GM18909 (cell line): ENCODE measurements around the gene GNAZ.

Experiments used
- ATAC-seq: cut with Tn5 transposase; IDR thresholded peaks from one replicate; pipeline ENCODE4 v1.9.1; 2021; ENCODE audit warnings: mild to moderate bottlenecking; ENCODE audit not compliant: unreplicated experiment, poor library complexity

GNAZ gene

DNA sequence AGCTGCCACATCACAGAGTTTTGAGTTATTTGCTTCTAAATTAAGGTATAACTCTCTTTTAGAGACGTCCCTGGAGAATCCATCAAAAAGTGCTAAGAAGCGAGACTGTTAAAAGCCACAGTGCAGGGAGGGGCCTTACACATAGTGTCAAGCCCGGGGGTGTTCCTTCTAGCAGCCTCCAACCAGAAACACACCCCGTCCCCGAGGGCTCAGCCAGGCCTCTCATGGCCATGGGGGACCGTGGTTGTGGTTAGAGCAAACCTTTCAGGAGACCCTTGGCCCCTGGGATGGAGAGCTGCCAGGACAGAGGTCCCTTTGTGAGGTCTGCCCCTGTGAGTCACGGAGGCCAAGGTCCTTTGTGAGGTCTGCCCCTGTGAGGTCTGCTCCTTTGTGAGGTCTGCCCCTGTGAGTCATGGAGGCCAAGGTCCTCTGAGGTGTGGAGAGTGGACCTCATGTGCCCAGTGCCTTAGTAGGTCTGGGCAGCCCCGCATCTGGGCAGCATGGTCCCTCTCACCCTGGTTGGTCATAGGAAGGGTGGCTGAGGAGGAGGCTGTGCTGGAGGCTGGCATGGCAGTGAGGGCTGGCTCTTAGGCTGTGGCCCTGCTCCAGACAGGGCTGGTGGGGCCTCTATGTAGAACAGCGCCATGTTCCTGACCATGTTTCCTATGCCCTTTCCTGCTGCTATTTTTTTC is 5.4 kb downstream of the GNAZ start:
- no peak for ATAC-seq

DNA sequence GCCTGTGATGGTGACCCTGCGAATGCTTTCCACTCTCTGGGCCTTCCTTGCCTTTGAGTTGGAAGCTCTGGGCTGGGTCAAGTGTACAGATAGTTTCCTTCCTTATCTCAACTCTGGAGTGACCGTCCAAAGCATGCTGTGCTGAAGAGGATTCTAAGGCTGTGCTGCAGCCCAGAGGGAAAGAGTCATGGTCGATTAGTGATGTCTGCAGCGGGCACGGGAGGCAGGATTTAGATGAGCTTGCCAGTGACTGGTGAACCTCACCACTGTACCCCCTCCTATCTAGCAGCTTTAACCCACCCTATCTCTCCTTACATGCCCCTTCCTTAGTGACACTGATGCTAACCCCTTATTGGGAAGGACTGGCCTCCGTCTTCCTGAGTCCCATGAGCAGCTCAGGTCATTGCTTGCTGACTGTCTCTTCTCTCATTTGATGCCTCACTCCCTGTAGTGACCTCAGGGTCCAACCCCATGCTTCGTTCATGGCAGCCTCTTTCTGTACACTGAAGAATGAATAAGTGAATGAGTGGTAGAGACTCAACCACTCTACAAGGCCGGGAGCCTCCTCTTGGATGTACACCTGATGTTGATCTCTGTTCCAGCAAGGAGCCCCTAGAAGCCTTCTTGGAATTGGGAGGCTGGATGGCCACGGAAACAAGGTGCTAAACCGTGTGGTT is 6.7 kb downstream of the GNAZ start:
- no peak for ATAC-seq

DNA sequence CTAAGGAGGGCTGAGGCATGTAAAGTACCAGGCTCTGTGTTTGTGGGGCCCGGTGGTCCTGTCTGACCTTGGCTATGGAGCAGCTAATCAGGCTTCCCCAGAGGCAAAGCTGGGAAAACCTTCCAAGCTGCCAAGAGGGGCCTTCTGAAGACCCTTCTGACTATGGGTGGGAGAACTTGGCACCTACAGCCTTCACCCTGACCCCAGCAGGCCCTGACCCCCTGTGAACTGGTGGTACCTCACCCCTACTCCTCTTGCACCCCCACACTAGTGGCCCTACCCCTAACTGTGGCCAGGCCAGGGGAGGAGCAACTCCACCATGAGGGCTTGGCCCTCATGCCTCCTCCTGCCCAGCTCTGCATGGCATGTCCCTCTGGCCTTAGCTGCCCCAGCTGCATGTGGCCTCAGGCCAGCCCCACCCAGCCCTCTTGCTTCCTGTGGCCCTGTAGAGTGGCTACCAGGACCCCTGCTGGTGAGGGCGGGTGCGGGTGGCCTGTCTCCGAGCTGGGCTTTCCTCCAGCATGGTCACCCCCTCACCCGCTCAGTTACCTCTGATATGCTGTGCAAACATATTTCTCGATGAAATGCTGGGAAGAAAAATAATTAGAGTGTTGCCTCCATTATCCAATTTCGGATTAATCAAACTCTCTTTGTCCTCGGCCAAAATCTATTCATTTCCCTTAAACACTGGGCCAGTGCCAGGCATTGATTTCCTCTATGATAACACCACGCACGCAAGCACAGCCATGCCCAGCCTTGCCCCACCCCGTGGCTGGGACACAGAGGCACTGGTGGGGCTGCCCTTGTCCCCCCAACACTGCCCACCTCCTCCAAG is 7.5 kb downstream of the GNAZ start:
- no peak for ATAC-seq

DNA sequence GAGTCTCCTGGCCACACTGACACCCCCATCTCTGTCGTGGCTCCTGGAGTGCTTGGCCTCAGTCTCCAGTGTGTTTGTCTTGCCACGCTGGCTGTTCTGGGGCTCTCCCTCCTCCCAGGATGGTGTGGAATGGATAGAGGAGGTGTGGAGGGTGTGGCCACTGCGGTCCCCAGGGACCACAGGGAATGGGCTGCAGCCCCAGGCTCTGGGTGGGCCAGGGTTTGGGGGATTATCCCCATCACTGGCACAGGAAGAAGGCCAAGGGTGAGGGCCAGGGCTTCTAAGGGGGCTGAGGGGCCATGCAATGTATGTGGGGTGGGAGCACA is 8.1 kb downstream of the GNAZ start:
- ATAC-seq: no peak

DNA sequence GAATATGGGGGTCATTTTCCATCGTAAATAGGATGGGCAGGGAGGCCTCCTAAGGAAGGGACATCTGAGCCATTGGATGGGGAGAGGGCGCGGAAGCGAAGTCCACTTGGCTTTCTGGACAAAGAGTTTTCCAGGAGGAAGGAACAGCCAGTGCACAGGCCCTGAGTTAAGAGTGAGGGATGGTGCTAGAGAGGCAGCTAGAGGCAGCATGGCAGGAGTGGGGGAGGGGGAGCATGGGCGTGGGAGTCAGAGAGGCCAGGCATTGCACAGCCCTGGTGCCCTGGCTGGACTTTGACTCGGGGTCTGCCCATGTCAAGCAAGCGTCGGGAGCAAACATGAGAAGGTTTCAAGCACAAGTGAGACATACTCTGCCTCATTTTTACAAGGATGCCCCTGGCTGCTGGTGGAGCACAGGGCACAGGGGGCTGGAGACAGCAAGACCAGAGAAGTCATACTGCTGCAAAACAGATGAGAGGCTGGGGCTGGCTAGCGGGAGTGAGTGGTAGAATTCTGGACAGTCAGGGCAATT is 9.0 kb downstream of the GNAZ start:
- ATAC-seq: no peak

DNA sequence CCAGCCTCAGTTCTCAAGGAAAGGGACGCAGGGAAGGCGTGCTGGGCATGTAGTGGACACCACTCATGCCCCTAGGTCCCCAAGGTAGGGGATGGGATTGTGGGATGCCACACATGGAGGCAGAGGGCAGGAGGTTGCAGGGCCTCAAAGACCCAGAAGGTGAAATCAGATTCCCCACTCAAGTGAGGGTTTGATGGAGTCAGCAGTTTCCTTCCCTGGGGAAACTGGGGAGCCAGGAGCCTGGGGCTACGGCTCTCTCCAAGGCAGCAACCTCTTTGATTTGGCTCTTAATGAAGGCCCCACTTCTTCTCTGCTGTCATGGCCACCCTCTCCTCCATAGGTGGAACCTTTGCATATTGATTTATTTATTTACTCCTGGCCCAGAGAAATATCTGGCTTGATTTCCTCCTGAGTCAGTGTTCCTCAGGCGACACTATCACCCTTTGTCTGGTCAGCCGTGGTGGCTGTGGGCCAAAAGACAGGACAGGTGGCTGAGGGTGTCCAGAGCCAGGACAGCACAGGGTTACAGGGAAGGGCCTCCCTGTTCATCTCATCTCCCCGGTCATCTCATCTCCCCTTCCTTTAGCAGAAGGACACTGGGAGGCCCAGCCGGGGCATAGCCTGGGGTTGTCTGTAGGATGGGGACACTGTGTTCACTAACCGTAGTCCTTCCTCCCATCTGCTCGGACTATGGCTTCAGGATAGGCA is 9.6 kb downstream of the GNAZ start:
- no peak for ATAC-seq

DNA sequence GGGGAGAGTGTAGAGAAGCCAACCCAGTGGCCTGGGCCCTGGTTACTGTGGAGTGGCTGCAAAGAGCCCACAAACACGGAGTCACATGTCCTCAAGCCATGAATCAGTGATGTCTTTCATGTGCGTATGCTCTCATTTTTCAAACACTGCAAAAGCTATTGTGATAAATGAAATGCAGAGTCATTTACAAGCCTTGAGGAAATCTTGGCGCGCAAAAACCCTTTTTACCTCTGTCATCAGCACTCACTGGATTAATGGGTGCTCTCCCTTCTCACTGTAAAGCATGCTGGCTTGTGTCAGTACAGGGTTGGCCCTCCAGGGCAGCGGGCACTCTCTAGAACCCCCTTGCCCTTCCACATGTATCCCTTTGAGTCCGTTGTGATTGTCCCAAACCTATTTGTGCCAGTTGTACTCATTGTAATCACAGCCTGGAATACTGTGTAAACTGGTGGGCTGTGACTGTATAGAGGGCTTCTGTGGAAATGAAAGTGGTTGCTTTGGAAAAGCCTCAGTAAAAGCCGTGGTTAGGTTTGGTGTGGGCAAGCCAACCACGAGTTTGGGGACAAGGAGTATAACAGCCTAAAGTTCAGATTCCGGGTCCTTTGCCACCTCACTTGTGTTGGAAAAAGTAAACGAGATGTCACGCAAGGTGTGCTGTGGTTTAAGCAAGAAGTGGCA is 10.4 kb downstream of the GNAZ start:
- ATAC-seq: no peak

DNA sequence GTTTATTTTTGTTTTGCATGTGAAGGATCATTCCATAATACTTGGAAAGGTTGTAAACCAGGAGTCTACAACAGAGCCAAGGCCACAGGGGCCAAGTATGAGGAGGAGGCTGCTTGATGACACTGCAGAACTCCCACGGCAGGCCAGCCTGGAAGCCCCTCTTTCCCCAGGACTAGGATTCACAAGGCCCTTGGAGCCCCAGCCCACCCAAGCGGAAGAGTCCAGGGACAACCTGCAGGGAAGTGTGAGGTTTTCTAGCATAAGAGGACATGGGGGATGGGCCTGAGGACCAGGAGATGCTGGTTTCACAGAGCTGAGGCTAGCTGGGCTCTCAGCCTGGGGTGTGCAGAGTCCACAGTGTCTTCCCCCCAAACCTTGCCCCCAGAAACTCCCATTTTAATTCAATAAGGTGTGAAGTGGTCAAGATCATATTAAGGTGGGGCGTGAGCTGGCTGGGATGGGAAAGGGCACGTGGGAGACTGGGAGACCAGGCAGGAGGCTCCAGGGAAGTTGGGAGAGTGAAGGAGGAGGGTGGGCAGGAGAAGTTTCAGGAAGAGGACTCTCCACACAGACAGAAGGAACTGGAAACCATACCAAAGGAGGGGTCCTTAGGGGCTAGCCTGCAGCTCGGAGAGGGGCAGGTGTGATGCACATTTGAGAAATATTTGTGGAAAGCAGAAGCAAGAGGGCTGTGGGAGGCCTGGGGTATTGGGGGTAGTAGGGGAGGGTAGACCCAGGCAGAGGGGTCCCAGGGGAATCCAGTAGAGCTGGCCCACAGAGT is 12.4 kb downstream of the GNAZ start:
- no peak for ATAC-seq

DNA sequence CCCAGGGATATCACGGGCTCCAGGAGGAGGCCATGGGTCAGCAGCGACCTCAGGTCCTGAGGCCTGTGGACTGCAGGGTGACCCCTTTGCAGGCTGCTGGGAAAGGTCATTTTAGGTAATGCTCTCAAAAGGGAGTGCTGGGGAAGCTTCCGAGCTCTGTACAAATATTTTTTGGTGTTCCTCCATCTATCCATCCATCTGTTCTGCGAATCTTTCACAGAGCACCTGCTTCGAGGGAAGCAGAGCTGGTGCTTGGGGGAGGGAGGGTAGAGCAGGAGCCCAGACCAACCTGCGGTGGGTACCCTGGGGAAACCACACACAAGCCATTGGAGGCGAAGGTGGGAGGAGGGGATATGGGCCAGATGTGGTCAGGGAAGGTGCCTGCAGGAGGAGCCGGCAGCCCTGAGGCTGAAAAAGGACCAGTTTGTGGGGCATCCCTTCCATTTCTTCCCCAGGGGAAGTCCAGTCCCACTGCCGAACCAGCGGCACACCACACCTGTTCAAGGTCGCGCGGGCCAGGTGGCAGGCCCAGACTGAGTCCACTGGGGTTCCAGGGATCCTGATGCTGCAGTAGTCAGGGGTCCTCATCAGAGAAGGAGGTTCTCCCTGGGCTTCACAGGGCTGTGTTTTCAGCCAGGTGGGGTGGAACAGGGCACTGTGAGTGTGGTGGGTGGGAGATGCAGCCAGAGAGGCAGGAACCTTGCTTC is 13.1 kb downstream of the GNAZ start:
- ATAC-seq: no peak

DNA sequence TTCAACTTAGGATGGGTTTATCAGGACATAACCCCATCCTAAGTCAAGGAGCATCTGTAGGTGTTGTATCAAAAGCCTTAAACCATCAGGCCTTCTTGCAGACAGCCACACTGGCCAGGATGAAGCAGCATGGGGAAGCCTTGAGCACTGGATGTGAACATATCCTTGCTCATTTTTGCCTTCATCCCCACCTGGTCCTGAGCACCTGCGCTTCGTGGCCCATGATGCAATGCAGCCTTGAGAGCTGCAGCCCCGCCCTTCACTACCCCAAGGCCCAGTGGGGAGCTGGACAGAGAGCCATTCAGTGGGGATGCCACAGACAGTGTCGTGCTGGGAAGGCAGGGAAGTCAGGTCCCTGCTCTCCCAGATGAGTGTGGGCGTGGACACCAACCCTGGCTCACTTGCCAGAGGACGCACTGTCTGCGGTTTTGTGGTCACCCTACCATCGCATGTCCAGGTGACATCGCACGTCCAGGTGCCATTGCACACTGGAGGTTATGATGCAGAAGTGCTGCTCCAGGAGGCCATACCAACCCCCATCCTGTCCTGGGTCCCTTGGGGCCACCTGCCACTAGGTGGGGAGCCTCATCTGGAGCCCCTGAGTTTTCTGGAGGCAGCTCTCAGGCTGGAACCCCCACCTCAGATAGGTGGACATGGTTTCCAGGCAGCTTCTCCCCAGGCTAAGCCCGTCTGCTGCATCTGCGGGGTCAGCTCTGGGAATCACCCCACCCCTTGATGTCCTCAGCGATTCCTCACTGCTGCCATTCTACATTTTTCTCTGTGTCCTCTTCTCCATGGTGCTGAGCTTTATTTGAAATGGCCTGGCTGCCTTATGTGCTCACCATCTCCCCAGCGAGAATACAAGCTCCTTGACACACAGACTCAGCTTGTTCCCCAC is 14.4 kb downstream of the GNAZ start:
- ATAC-seq: no peak

DNA sequence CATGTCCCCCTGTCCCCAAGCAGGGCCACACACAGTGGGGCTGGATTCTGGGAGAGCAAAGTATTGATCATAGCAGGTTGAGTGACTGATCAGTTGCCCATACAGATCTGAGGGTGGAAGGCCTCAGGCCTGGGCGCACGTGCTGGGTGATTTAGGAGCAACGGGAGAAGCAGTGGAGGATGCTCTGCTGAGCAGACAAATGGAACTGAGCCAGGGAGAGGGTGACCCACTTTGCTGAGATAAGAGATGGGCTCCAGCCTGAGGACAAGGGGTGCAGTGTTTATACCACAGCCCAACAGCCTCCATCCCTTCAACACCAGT is 15.0 kb downstream of the GNAZ start:
- no peak for ATAC-seq

DNA sequence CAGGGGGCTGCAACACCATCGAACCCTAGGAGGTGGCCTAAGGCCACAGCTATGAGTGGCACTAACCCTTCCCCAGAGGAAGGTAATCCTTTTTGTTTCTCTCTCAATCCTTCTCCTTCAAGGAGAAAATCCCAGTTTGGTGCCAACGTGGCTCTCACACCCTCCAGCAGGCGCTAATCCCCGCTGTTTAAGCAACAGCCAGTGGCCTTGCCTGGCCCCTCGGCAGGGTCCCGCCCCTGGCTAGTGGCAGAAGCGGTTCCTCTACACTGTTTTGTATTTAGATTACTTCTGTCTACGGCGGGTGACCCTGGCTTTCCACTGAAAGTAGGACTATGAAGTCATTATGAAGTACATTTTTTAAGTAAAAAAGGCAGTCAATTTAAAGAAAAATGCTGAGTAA is 15.5 kb downstream of the GNAZ start:
- ATAC-seq: no peak

DNA sequence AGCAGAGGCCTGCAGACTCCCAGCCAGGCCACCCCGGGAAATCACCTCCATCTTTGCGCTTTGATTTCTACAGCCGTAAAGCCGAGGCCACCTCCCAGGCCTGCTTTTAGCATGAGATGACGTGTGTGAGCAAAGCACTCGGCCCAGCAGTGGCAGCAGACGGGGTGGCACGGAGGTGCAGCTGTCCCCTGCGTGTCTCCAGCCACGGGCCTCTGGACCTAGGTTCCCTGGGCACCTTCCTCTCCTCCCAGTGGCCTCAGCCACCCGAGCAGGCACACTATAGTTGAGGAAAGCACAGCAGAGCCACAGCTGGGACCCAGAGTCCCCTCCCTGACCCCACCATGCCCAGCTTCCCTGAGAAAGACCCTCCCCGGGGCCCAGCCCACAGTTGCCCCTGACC is 15.9 kb downstream of the GNAZ start:
- ATAC-seq: no peak

DNA sequence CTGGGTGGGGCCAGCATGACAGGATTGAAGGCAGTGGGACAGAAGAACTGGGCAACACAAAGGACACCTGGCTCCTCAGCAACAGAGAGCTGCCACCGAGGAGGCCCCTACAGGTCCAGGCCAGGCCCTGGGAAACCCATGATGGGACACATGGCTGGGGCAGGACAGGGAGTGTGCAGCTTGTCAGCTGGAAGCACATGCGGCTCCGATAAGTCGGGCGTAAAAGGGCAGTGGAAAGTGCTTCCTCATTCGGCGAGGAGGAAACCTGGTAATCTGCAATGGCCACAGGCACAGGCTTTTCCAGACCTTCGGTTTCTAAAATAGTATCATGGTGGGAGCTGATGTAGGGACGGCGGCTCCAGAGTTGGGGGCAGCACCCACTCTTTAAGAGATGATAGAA is 16.5 kb downstream of the GNAZ start:
- no peak for ATAC-seq

DNA sequence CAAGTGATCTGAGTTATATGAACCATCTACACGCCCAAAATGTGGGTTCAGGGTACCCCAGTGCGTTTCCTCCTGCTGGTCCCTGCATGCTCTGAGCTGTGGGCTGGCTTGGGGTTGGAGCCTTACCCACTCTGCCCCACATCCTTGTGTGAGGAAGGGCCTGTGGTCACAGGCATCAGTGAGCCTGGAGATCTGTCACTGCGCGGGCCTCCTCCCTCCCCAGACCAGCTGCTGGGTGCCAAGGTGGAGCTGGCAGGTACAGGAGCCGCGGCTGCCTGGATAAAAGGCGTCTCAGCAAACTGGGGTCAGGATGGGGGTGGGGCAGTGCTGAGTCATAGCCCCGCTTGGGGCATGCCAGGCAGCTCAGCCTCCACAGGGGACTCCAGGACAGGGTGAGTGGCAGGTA is 17.9 kb downstream of the GNAZ start:
- ATAC-seq: no peak

DNA sequence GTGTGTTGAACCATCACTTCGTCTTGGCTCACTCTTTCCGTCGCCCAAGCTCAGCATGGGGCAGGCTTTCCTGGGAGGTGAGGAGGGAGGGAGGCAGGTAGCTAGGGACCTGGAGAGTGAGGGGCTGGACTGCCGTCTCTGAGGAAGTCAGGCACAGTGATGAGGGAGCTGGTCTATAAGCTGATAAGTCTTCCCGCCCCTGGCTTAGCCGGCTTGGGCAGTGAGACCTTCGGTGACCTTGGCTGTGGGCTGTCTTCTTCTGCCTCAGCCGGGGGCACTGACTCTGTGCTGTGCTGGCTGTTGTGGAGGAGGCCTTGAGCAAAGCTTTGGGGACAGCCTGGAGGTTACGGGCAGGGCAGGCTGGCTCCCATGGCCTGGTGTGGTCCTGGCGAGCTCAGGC is 18.7 kb downstream of the GNAZ start:
- ATAC-seq: no peak

DNA sequence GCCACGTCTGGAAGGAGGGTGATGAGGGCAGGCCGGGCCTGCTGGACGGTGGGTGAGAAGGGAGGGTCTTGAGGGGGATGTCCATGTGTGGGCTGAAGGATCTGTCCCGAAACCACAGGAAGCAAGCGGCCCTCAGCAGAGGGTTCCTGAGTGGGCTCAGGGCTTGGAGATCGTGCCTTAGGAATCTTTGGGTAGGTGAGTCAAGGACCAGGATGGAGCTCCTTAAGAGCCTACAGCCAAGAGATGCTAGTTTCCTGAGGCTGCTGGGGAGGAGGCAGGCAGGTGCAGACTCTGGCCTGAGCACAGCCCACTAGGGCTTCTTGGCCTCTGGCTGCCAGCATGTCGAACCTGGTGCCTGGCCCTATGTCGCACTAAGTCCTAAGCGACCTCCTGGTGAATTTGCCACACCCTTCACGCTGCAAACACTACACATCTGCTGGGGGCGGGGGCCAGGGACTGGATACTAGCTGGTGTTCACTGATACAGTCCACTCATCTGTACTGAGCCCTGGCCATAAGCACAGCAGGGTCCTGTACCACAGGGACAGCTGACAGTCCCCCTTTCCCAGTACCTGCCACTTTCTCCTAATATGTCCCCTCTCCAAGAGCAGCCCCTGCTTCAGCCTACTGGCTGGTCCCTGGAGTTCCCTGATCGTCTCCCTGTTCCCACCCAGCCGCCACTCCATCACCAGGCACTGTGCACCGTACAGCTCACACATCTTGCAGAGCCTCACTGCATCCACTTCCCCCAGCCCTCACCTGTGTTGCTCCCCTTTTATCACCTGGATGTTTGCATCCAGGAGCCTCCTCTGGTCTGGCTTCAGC is 19.5 kb downstream of the GNAZ start:
- no peak for ATAC-seq
